COR-L47 (cell line): ENCODE data around the gene CUL3.

Experiments used
- DNase-seq: peaks from one replicate; lab custom pipeline; 2025; lab: John Stamatoyannopoulos, UW

The CUL3 gene

GRCh38 chr2:224472137-224472536 lies 113.0 kb downstream of the CUL3 start:
- DNase-seq: no peak

- no peak for DNase-seq
Measured at GRCh38 chr2:224469374-224469964, 115.7 kb downstream of the CUL3 start.

GRCh38 chr2:224466304-224466895 lies 118.8 kb downstream of the CUL3 start:
- DNase-seq: no peak

- DNase-seq: no peak
Measured at GRCh38 chr2:224461391-224461790, 123.8 kb downstream of the CUL3 start.

GRCh38 chr2:224457408-224458096 lies 127.6 kb downstream of the CUL3 start:
- DNase-seq: no peak

- DNase-seq: no peak
Measured at GRCh38 chr2:224453892-224454291, 131.3 kb downstream of the CUL3 start.

- DNase-seq: no peak
Measured at GRCh38 chr2:224449212-224450147, 135.7 kb downstream of the CUL3 start.

GRCh38 chr2:224448236-224448635 lies 136.9 kb downstream of the CUL3 start:
- DNase-seq: no peak

- no peak for DNase-seq
Measured at GRCh38 chr2:224444783-224445182, 140.4 kb downstream of the CUL3 start.

- no peak for DNase-seq
Measured at GRCh38 chr2:224444021-224444420, 141.1 kb downstream of the CUL3 start.

- DNase-seq: no peak
Measured at GRCh38 chr2:224442071-224442967, 142.8 kb downstream of the CUL3 start.

- DNase-seq: no peak
Measured at GRCh38 chr2:224440988-224441387, 144.2 kb downstream of the CUL3 start.

GRCh38 chr2:224438726-224439125 lies 146.4 kb downstream of the CUL3 start:
- DNase-seq: no peak

GRCh38 chr2:224436634-224437033 lies 148.5 kb downstream of the CUL3 start:
- no peak for DNase-seq

- DNase-seq: no peak
Measured at GRCh38 chr2:224434618-224435017, 150.5 kb downstream of the CUL3 start.

GRCh38 chr2:224433442-224433841 lies 151.7 kb downstream of the CUL3 start:
- DNase-seq: no peak

- DNase-seq: no peak
Measured at GRCh38 chr2:224432003-224432579, 153.1 kb downstream of the CUL3 start.

GRCh38 chr2:224429441-224429810 lies 155.7 kb downstream of the CUL3 start:
- no peak for DNase-seq

GRCh38 chr2:224428787-224429440 lies 156.2 kb downstream of the CUL3 start:
- DNase-seq: no peak

GRCh38 chr2:224427471-224427870 lies 157.7 kb downstream of the CUL3 start:
- no peak for DNase-seq

GRCh38 chr2:224426656-224427055 lies 158.5 kb downstream of the CUL3 start:
- DNase-seq: no peak
